ENCODE data around the gene HS3ST2.
A peak's percentile ranks its signal among the peaks of the same experiment; 100 is the strongest.
"Not testable (repeated sequence)": the region's sequence is repeated elsewhere in the genome, so short reads cannot be mapped to it uniquely, and the experiment has no call there.

HS3ST2 gene

GRCh38 chr16:22938647-22939046 is 124.7 kb downstream of the HS3ST2 start:
- DNase-seq = no peak

DNA sequence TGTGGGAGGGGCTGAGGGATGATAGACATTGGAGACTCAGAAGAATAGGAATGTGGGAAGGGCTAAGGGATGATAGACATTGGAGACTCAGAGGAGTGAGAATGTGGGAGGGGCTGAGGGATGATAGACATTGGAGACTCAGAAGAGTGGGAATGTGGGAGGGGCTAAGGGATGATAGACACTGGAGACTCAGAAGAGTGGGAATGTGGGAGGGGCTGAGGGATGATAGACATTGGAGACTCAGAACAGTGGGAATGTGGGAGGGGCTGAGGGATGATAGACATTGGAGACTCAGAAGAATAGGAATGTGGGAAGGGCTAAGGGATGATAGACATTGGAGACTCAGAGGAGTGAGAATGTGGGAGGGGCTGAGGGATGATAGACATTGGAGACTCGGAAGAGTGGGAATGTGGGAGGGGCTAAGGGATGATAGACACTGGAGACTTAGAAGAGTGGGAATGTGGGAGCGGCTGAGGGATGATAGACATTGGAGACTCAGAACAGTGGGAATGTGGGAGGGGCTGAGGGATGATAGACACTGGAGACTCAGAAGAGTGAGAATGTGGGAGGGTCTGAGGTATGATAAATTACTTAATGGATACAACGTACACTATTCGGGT is 125.9 kb downstream of the HS3ST2 start:
- DNase-seq = not testable (repeated sequence)

DNA sequence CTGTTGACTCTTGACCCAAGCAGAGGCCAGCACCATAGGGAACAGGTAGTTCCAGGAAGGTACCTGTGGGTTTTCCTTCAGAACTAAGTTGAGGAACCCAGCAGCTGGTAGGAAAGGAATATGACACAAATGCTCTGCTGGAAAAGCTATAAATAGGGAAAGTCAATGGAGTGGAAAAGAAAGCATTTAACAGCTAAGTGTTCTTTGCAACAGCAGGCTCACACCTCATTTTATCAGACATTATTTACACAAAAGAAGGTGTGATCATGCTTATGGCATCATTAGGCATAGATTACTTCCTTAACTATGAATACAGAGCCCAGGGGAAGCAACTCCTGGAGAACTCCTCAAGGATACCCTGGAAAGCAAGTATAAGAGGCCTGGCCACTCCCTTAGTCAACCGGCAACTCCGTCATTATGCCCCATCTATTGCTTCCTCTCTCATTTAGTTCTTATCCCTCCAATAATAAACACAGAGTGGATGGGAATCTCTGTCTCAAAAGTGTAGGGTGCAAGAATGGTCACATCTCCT is 128.1 kb downstream of the HS3ST2 start:
- DNase-seq = no peak

- DNase-seq = no peak
These were observed 128.8 kb downstream of the HS3ST2 start for GRCh38 chr16:22942811-22943210.

GRCh38 chr16:22945361-22945760 is 131.4 kb downstream of the HS3ST2 start:
- DNase-seq = no peak

GRCh38 chr16:22946433-22946832 is 132.5 kb downstream of the HS3ST2 start:
- DNase-seq = no peak

GRCh38 chr16:22948058-22948602 is 134.2 kb downstream of the HS3ST2 start:
- DNase-seq = no peak

DNA sequence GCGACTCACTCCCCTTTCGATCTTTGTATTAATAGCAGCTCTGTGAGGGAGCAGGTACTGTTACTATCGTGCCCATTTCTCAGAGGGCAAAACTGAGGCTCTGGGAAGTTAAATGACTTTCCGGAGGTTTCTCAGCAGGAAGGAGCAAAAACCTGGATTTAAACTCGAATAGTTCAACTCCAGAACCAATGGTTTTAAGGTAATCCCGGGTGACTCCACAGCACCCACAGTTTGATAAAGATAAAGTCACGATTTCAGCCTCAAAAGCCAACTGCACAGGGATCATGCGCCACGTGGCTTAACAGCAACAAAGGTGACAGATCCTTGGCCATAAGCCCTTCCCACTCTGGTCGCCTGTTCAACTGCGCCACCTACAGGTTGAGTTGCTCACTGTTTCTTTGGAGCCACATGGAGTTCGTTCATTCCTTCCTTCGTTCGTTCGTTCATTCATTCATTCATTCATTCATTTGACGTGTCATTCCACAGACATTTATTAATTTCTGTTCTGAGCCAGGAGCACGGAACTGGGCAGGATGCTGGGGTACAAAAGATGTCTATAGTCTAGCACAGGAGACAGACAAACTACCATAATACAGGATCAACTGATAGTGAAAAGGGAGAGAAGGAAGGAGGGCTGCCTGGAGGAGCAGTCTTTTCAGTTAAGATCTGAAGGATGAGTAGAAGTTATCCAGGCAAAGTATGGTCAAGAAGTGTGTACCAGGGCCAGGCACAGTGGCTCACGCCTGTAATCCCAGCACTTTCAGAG is 134.8 kb downstream of the HS3ST2 start:
- peak; percentile 52 for DNase-seq

GRCh38 chr16:22955461-22956070 is 141.6 kb downstream of the HS3ST2 start:
- no peak for DNase-seq

GRCh38 chr16:22961206-22961605 is 147.2 kb downstream of the HS3ST2 start:
- DNase-seq = no peak

DNA sequence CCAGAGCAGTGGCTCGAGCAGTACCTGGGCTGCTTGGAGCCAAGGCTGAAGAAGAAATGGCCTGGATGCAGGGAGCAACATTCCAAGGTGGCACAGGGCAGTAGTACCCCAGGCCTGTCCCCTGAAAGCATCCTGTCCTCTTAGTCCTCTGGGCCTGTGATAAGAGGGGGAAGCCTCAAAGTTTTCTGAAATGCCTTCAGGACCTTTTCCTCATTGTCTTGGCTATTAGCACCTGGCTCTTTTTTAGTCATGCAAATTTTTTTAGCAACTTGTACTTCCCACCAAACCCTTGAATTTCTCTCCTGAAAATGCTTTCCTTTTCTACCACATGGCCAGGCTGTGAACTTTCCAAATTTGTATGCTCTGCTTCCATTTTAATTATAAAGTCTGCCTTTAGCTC is 148.9 kb downstream of the HS3ST2 start:
- no peak for DNase-seq

Data from fibroblast of skin of right quadriceps (primary cell).